ENCODE measurements around the gene CETP.
A peak's percentile ranks its signal among the peaks of the same experiment; 100 is the strongest.
"Not testable (repeated sequence)": the region's sequence is repeated elsewhere in the genome, so short reads cannot be mapped to it uniquely, and the experiment has no call there.

Gene CETP

GRCh38 chr16:56933828-56934598 lies 27.7 kb upstream of the CETP start:
- DNase-seq (ENCODE audit: low spot score) = no peak

- DNase-seq (ENCODE audit: low spot score) = not testable (repeated sequence)
Measured at GRCh38 chr16:56934599-56935145, 27.1 kb upstream of the CETP start.

- DNase-seq (ENCODE audit: low spot score) = no peak
Measured at GRCh38 chr16:56935201-56935600, 26.5 kb upstream of the CETP start.

GRCh38 chr16:56936491-56936890 lies 25.3 kb upstream of the CETP start:
- DNase-seq (ENCODE audit: low spot score) = no peak

- no peak for DNase-seq (ENCODE audit: low spot score)
Measured at GRCh38 chr16:56936950-56937349, 24.8 kb upstream of the CETP start.

GRCh38 chr16:56938664-56939513 lies 22.9 kb upstream of the CETP start:
- peak; percentile 54 for DNase-seq (ENCODE audit: low spot score)

GRCh38 chr16:56939801-56940200 lies 21.9 kb upstream of the CETP start:
- DNase-seq (ENCODE audit: low spot score) = no peak

- DNase-seq (ENCODE audit: low spot score) = no peak
Measured at GRCh38 chr16:56941092-56941491, 20.7 kb upstream of the CETP start.

- DNase-seq (ENCODE audit: low spot score) = no peak
Measured at GRCh38 chr16:56941856-56942331, 19.9 kb upstream of the CETP start.

- no peak for DNase-seq (ENCODE audit: low spot score)
Measured at GRCh38 chr16:56943761-56944375, 17.9 kb upstream of the CETP start.

- DNase-seq (ENCODE audit: low spot score) = no peak
Measured at GRCh38 chr16:56944954-56945839, 16.6 kb upstream of the CETP start.

GRCh38 chr16:56945847-56946527 lies 15.8 kb upstream of the CETP start:
- DNase-seq (ENCODE audit: low spot score) = no peak

- DNase-seq (ENCODE audit: low spot score) = no peak
Measured at GRCh38 chr16:56946767-56947603, 14.8 kb upstream of the CETP start.

GRCh38 chr16:56947604-56947995 lies 14.2 kb upstream of the CETP start:
- no peak for DNase-seq (ENCODE audit: low spot score)

- no peak for DNase-seq (ENCODE audit: low spot score)
Measured at GRCh38 chr16:56948234-56948633, 13.5 kb upstream of the CETP start.

- no peak for DNase-seq (ENCODE audit: low spot score)
Measured at GRCh38 chr16:56950051-56950450, 11.7 kb upstream of the CETP start.

- no peak for DNase-seq (ENCODE audit: low spot score)
Measured at GRCh38 chr16:56950455-56950854, 11.3 kb upstream of the CETP start.

- DNase-seq (ENCODE audit: low spot score) = peak; percentile 47
Measured at GRCh38 chr16:56950881-56951771, 10.6 kb upstream of the CETP start.

GRCh38 chr16:56953006-56953405 lies 8.7 kb upstream of the CETP start:
- no peak for DNase-seq (ENCODE audit: low spot score)
